Astrocyte (in vitro differentiated cells and primary cell): Measurements from ENCODE around the gene RUNDC1.

Experiments used
- CTCF ChIP-seq: IDR thresholded peaks from 2 replicates; pipeline ENCODE4 v1.5.1; 2011; ENCODE audit warnings: low read depth, mild to moderate bottlenecking, inconsistent platforms, low read length, moderate library complexity; ENCODE audit not compliant: insufficient read depth
- EZH2 ChIP-seq: IDR thresholded peaks from 2 replicates; pipeline ENCODE4 v1.6.1; 2012; ENCODE audit warnings: mild to moderate bottlenecking, low read length, inconsistent platforms; ENCODE audit not compliant: insufficient read depth

DNA sequence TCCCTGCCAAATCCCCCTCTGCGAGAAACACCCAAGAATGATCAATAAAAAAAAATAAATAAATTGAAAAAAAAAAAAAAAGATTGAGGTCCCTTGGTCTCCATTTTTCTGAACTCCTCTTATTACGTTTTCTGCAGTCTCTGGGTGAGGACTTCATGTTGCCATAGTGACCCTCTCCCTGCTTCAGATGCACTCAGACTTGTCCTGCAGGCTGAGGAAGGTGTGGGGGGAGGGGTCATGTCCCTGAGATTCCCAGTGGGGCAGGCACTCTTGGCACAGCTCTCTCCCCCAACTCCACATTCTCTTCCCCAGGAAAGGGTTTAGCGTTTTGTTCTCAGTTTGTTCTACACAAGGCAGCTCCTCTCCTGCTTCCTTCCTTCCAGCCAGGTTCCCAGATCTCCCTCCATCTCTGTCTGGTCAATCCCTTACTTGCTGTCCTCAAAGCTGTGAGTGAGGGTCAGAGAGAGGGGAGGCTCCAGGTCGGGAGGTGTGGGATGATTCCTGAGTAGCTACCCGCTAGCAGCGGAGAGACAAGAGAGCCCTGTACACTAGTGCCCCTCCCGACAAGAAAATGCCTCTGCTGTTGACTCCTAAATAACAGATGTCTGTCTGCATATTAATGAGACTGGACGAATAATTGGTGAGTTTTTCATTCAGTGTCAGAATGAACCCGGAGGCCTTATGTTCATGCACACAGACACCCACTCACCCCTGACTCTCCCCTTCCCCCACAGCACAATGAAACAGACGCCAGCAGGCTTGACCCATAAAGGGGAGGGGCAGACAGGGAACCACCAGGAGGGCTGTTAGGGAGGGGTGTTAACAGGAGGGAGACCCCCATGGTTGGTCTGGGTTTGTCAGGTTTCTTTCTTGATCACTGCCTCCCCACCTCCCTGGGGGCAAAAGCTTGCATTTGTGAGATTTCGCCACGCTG is 53.9 kb downstream of the RUNDC1 start:
- no peak for TF ChIP-seq CTCF
- no peak for TF ChIP-seq EZH2
